Smooth muscle cell (in vitro differentiated cells): ENCODE data around the gene PNKP. TPM values are rescaled to one million over a fixed set of nuclear protein-coding genes. Genes with fewer than 3 reads are reported as not detected.

Experiments
- DNase-seq: peaks from one replicate; lab custom pipeline; 2025; ENCODE audit not compliant: unreplicated experiment; lab: John Stamatoyannopoulos, UW
- H2AFZ ChIP-seq: fragments of 200-600 bp; sonication (generic); 2 replicates; pipeline ENCODE4 v1.6.0; 2016; ENCODE audit warnings: antibody characterized with exemption, low read depth, mild to moderate bottlenecking
- H3F3A ChIP-seq: fragments of 200-600 bp; sonication (generic); 2 replicates; pipeline ENCODE4 v1.6.0; 2017; ENCODE audit warnings: antibody characterized with exemption, low read depth
- H3K27ac ChIP-seq: fragments of 200-600 bp; sonication (generic); 2 replicates; pipeline ENCODE4 v1.5.1; 2016; ENCODE audit warnings: low read depth, mild to moderate bottlenecking
- H3K27me3 ChIP-seq: fragments of 200-600 bp; sonication (generic); 2 replicates; pipeline ENCODE4 v1.6.1; 2016; ENCODE audit warnings: low read depth, mild to moderate bottlenecking
- H3K36me3 ChIP-seq: fragments of 200-600 bp; sonication (generic); 2 replicates; pipeline ENCODE4 v1.5.1; 2016; ENCODE audit warnings: low read depth
- H3K4me1 ChIP-seq: fragments of 200-600 bp; sonication (generic); 2 replicates; pipeline ENCODE4 v1.5.1; 2016; ENCODE audit warnings: low read depth
- H3K4me2 ChIP-seq: fragments of 200-600 bp; sonication (generic); 2 replicates; pipeline ENCODE4 v1.6.0; 2016; ENCODE audit warnings: mild to moderate bottlenecking
- H3K4me3 ChIP-seq: fragments of 200-600 bp; sonication (generic); 2 replicates; pipeline ENCODE4 v1.5.1; 2016; ENCODE audit warnings: mild to moderate bottlenecking
- H3K79me2 ChIP-seq: fragments of 200-600 bp; sonication (generic); 2 replicates; pipeline ENCODE4 v1.6.0; 2016; ENCODE audit warnings: low read depth, mild to moderate bottlenecking
- H3K9ac ChIP-seq: fragments of 200-600 bp; sonication (generic); 2 replicates; pipeline ENCODE4 v1.6.0; 2016; ENCODE audit warnings: low read depth
- H3K9me3 ChIP-seq: fragments of 200-600 bp; sonication (generic); replicated peaks from 2 replicates; pipeline ENCODE4 v1.5.1; 2016; ENCODE audit warnings: low read depth
- H4K20me1 ChIP-seq: fragments of 200-600 bp; sonication (generic); 2 replicates; pipeline ENCODE4 v1.6.0; 2016; ENCODE audit warnings: low read depth
- WGBS: methylation state at CpG from one replicate; pipeline ENCODE4 v1.1.7; 2016; ENCODE audit warnings: low lambda C conversion rate; 5-methylcytosine and 5-hydroxymethylcytosine counted together
- polyA plus RNA-seq: library from polyadenylated mRNA; unstranded; fragments of >200 nt; fragmentation: Nextera tagmentation; extraction: Ambion mirVana; gene quantifications from 2 replicates; pipeline ENCODE4 v1.2.1, GENCODE V29; 2016
- total RNA-seq: library from RNA; depleted of rRNA; stranded (reverse); fragments of >200 nt; gene quantifications from 2 replicates; pipeline ENCODE4 v1.2.3, GENCODE V29; 2014
- TF ChIP-seq, protein P1 (sequence below): fragments of 200-600 bp; sonication (generic); IDR thresholded peaks from 2 replicates; pipeline ENCODE4 v1.5.1; 2017; ENCODE audit warnings: borderline replicate concordance, mild to moderate bottlenecking, antibody characterized with exemption; ENCODE audit not compliant: insufficient read depth, poor library complexity, severe bottlenecking

The PNKP gene
- total and polyA plus RNA-seq, 2 experiments from 2014 or later, result 15.3 to 42.4 TPM

DNA sequence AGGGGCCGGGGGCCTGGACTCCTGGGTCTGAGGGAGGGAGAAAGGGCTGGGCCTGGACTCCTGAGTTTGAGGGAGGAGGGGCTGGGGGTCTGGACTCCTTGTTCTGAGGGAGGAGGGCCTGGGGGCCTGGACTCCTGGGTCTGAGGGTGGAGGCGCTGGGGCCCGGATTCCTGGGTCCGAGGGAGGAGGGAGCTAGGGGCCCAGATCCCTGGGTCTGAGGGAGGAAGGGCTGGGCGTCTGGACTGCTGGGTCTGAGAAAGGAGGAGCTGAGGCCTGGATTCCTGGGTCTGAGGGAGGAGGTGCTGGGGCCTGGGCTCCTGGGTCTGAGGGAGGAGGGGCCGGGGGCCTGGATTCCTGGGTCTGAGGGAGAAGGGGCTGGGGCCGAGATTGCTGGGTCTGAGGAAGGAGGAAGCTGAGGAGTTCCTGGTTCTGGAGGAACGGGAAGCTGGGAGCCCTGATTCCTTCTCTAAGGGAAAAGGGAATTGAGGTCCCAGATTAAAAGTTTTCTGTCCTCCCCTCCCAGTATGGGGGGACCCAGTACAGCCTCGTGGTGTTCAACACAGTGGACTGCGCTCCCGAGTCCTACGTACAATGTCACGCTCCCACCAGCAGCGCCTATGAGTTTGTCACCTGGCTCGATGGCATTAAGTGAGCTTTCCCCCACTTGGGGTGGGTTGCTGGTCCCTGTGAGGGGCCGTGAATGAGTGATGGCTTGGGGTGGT is 48.6 kb downstream of the PNKP start:
- no peak for DNase-seq
- 58% methylated on average over 13 of the region's 16 CpGs for WGBS

DNA sequence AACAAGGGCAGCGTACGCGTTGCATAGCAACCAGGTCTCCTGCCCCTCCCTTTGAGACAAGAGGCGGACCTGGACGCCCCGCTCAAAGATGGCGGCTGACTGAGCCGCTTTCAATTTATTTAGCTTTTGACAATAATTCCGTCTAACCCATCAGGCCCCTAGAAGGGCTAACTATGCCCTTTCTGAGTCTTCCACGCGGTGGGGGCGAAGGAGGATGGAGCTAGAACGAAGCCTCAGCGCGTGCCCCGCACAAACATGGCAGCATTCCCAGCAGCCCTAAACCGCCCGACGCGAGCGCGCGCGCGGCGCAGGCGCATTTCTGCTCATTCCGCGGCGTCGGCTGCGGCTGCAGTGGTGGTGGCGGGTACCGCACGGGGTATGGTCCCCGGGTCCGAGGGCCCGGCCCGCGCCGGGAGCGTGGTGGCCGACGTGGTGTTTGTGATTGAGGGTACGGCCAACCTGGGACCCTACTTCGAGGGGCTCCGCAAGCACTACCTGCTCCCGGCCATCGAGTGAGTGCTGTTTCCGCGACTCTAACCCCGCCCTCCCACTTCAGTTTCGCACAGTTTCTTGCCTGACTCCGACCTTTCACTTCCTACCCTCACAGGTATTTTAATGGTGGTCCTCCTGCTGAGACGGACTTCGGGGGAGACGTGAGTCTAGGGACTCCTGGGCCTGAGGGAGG is 49.3 kb downstream of the PNKP start, which contains the start of gene MED25:
MED25 (plus strand) TSS at position 326 of the 685 bp plus-strand sequence; CDS start at position 379, 53 bp downstream.
- H3F3A ChIP-seq, result peaks cover 11% of the 10 kb centered on the region
- H3K9me3 ChIP-seq, result no peaks in the 10 kb centered on the region
- peak within 1 kb of the TSS; percentile 81 for H3K4me3 ChIP-seq
- no peaks in the 10 kb centered on the region for H3K36me3 ChIP-seq
- H3K9ac ChIP-seq, result peak within 1 kb of the TSS; percentile 97
- peak within 1 kb of the TSS; percentile 97 for H3K27ac ChIP-seq
- TF ChIP-seq, protein P1, sequence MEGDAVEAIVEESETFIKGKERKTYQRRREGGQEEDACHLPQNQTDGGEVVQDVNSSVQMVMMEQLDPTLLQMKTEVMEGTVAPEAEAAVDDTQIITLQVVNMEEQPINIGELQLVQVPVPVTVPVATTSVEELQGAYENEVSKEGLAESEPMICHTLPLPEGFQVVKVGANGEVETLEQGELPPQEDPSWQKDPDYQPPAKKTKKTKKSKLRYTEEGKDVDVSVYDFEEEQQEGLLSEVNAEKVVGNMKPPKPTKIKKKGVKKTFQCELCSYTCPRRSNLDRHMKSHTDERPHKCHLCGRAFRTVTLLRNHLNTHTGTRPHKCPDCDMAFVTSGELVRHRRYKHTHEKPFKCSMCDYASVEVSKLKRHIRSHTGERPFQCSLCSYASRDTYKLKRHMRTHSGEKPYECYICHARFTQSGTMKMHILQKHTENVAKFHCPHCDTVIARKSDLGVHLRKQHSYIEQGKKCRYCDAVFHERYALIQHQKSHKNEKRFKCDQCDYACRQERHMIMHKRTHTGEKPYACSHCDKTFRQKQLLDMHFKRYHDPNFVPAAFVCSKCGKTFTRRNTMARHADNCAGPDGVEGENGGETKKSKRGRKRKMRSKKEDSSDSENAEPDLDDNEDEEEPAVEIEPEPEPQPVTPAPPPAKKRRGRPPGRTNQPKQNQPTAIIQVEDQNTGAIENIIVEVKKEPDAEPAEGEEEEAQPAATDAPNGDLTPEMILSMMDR, result no peak
- peaks cover 11% of the 10 kb centered on the region for H3K4me1 ChIP-seq
- H3K27me3 ChIP-seq, result no peaks in the 10 kb centered on the region
- peak within 1 kb of the TSS; percentile 86 for H2AFZ ChIP-seq
- WGBS, result under 1% methylated on average over 57 of the region's 57 CpGs
- peak; percentile 76 for DNase-seq
- peak within 1 kb of the TSS; percentile 97 for H3K4me2 ChIP-seq
- H3K79me2 ChIP-seq, result peaks cover 42% of the 10 kb centered on the region
- H4K20me1 ChIP-seq, result peaks cover 1% of the 10 kb centered on the region

More for the DNA sequence above, 48.6 kb downstream of the PNKP start:
- peak overlapping the region; percentile 86 for H2AFZ ChIP-seq
- peaks cover 8% of the 10 kb centered on the region for H4K20me1 ChIP-seq
- no peaks in the 10 kb centered on the region for H3K36me3 ChIP-seq
- H3K4me3 ChIP-seq, result peak overlapping the region; percentile 81
- H3K79me2 ChIP-seq, result peaks cover 49% of the 10 kb centered on the region
- peaks cover 11% of the 10 kb centered on the region for H3F3A ChIP-seq
- H3K9me3 ChIP-seq, result no peaks in the 10 kb centered on the region
- peak overlapping the region; percentile 97 for H3K4me2 ChIP-seq
- H3K27ac ChIP-seq, result peak overlapping the region; percentile 97
- TF ChIP-seq, protein P1, result no peak
- peak overlapping the region; percentile 97 for H3K9ac ChIP-seq
- H3K27me3 ChIP-seq, result no peaks in the 10 kb centered on the region
- peaks cover 9% of the 10 kb centered on the region for H3K4me1 ChIP-seq

DNA sequence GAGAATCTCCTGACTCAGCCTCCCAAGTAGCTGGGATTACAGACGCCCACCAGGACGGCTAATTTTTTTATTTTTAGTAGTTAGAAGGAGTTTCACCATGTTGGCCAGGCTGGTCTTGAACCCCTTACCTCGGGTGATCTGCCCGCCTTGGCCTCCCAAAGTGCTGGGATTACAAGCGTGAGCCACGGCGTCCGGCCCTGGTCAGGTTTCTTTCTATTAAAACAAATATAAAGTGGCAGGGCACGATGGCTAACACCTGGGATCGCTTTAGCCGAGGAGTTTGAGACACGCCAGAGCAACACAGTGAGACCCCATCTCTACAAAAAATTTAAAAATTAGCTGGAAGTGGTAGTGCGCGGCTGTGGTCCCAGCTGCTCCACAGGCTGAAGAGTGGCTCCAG is 50.8 kb downstream of the PNKP start:
- no peak for DNase-seq
- Histone ChIP-seq H3F3A (peaks cover 11% of the 10 kb centered on the region), H3K9me3 (no peaks in the 10 kb centered on the region), H3K4me3 (peak overlapping the region; percentile 81), H2AFZ (no peak overlapping the region), H3K27ac (peak overlapping the region; percentile 97), H3K4me1 (peaks cover 16% of the 10 kb centered on the region), H4K20me1 (no peaks in the 10 kb centered on the region), H3K36me3 (no peaks in the 10 kb centered on the region), H3K27me3 (no peaks in the 10 kb centered on the region), H3K79me2 (peaks cover 33% of the 10 kb centered on the region), H3K4me2 (peak overlapping the region; percentile 97), H3K9ac (peak overlapping the region; percentile 97)
- TF ChIP-seq, protein P1, result no peak
- WGBS, result 91% methylated on average over 14 of the region's 14 CpGs
